Thyroid gland (tissue), 4 donors: ENCODE results near the gene LONP2. TPM values are rescaled to one million over a fixed set of nuclear protein-coding genes. Genes with fewer than 3 reads are reported as not detected.

Source experiments
- DNase-seq, 2 donors: peaks; one replicate each; pipeline ENCODE4 v3.0.0-alpha.2; 2019
- H3K27ac ChIP-seq, 3 donors: fragments of 200-600 bp; sonication (generic); 1 replicate in 2 of 3; 2 replicates in 1 of 3; pipeline ENCODE4 v1.5.1; 2016 to 2019; ENCODE audit warnings: mild to moderate bottlenecking in 1 of 3, moderate library complexity in 1 of 3
- H3K27me3 ChIP-seq: fragments of 200-600 bp; sonication (generic); one replicate; pipeline ENCODE4 v1.5.1; 2019
- H3K36me3 ChIP-seq, 2 donors: fragments of 200-600 bp; sonication (generic); one replicate each; pipeline ENCODE4 v1.5.1; 2016 to 2019
- H3K4me1 ChIP-seq, 2 donors: fragments of 200-600 bp; sonication (generic); one replicate each; pipeline ENCODE4 v1.5.1; 2017 to 2019
- H3K4me3 ChIP-seq, 3 donors: fragments of 200-600 bp; sonication (generic); replicated peaks in 1 of 3; 1 replicate in 2 of 3; 2 replicates in 1 of 3; pipeline ENCODE4 v1.5.1; 2016; ENCODE audit warnings: mild to moderate bottlenecking in 1 of 3
- H3K9me3 ChIP-seq: fragments of 200-600 bp; sonication (generic); one replicate; pipeline ENCODE4 v1.5.1; 2017
- POLR2A ChIP-seq, 2 donors: fragments of 450-650 bp; IDR thresholded peaks; one replicate each; pipeline ENCODE4 v1.6.1; 2017; ENCODE audit warnings: antibody characterized with exemption in 2 of 2, mild to moderate bottlenecking in 2 of 2, moderate library complexity in 1 of 2
- WGBS, 2 donors: methylation state at CpG; one replicate each; pipeline ENCODE4 v1.1.5; 2017; 5-methylcytosine and 5-hydroxymethylcytosine counted together
- intact Hi-C: fragments of 100-400 bp; cut with DNase I; formaldehyde crosslinking; loops from one replicate; pipeline ENCODE4 v1.15.1; 2023
- total RNA-seq, 4 donors: library from RNA; depleted of rRNA; stranded (reverse); fragments of >200 nt; gene quantifications; one replicate each; pipeline ENCODE4 v1.2.3, GENCODE V29; 2016
- TF ChIP-seq, protein P1 (sequence below), 6 experiments: fragments of 200-600 bp in 3 of 6; fragments of 450-650 bp in 3 of 6; sonication (generic) in 3 of 6; IDR thresholded peaks; one replicate each; pipeline ENCODE4 v1.5.1; 2016 to 2019; ENCODE audit warnings: antibody characterized with exemption in 6 of 6, mild to moderate bottlenecking in 2 of 6, inconsistent platforms in 1 of 6, moderate library complexity in 1 of 6

Gene LONP2
- total RNA-seq, 4 donors from 2014 or later, result 108 to 124 (median 116) TPM

DNA sequence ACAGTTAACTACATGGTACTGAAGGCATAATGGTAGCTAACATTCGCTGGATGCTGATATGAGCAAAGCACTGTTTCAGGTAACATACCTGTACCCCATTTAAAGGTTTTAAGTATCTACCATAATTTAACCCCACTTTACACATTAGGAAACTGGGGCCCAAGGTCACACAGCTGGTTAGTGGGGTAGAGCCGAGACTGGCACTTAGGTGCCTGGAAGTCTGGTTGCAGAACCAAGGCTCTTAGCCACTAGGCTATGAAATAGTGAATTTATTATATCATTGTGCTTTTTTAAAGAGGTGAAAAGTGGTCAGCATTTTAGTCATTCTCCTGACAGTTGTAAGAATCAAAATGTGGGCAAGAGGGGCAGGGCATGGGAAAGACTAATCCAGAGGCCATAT is 115.9 kb downstream of the LONP2 start:
- Histone ChIP-seq H3K27ac (no peak overlapping the region), H3K27me3 (no peaks in the 10 kb centered on the region), H3K4me3 (no peak overlapping the region), H3K4me1 (peaks cover 12 to 18% of the 10 kb centered on the region in 2 donors), H3K9me3 (no peaks in the 10 kb centered on the region), H3K36me3 (peaks cover 0 to 6% of the 10 kb centered on the region in 2 donors)
- 88 to 96% methylated on average over 2 of the region's 2 CpGs for WGBS, 2 donors
- DNase-seq, result no peak
- TF ChIP-seq, protein P1, sequence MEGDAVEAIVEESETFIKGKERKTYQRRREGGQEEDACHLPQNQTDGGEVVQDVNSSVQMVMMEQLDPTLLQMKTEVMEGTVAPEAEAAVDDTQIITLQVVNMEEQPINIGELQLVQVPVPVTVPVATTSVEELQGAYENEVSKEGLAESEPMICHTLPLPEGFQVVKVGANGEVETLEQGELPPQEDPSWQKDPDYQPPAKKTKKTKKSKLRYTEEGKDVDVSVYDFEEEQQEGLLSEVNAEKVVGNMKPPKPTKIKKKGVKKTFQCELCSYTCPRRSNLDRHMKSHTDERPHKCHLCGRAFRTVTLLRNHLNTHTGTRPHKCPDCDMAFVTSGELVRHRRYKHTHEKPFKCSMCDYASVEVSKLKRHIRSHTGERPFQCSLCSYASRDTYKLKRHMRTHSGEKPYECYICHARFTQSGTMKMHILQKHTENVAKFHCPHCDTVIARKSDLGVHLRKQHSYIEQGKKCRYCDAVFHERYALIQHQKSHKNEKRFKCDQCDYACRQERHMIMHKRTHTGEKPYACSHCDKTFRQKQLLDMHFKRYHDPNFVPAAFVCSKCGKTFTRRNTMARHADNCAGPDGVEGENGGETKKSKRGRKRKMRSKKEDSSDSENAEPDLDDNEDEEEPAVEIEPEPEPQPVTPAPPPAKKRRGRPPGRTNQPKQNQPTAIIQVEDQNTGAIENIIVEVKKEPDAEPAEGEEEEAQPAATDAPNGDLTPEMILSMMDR (IDR thresholded peaks at IDR 0.05), result no peak
- TF ChIP-seq POLR2A (IDR thresholded peaks at IDR 0.05), result no peak
- intact Hi-C loops, result no loop called here

DNA sequence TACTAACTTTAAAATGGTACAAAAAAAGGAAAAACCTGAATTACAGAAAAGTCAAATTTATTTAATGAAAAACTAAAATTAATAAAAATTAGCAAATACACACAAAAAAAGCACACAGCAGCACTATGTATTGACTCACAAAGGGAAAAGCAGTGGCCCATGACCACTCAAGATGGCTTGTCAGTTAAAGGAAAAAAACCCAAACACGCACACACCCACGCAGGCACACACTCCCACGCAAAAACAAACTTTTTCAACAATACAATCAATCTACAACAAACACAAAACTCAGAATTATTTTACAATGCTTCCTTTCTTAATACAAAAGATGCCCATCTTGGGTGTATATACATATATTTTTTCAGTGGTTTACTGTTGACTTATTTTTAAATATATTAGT is 116.9 kb downstream of the LONP2 start:
- peak in 1 of 2 donors; percentile 37 for DNase-seq
- no peak overlapping the region for H3K4me3 ChIP-seq

DNA sequence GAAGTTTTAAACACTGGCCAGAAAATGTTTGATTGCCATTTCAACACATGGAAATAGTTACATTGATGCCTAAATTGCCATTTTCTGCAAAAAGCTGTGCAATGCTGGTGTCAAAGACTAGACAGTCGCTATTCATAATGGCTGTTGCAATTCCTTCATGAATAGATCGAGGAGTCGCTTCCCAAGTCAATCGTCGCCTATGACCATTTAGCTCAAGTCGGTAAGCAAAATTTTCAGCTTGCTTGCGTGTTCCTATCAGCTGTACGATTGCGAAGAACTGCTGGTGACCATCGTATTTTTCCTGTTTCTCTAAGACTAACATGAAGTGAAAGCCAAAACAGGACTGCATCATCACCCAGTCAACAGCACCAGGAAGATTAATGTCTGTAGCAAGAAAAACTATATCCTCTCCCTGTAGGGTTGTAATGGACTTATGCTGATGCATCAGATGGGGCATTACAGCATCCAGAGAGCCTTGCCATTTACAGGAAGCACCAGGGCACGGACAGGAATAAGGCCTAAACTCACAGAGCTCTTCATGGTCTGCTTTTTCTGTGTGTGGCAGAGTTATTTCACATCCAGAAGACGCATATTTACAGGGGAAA is 117.5 kb downstream of the LONP2 start:
- intact Hi-C loops, result no loop called here

More for the DNA sequence above, 116.9 kb downstream of the LONP2 start:
- Histone ChIP-seq H3K4me1 (peaks cover 19 to 25% of the 10 kb centered on the region in 2 donors), H3K27me3 (no peaks in the 10 kb centered on the region), H3K9me3 (no peaks in the 10 kb centered on the region), H3K27ac (peak overlapping the region in 1 of 3 donors; percentile 31), H3K36me3 (peaks cover 0 to 6% of the 10 kb centered on the region in 2 donors)
- TF ChIP-seq POLR2A (IDR thresholded peaks at IDR 0.05), result no peak
- TF ChIP-seq, protein P1 (IDR thresholded peaks at IDR 0.05), result no peak
- intact Hi-C loops, result no loop called here
- WGBS, 2 donors, result 39 to 55% methylated on average over 3 of the region's 3 CpGs

DNA sequence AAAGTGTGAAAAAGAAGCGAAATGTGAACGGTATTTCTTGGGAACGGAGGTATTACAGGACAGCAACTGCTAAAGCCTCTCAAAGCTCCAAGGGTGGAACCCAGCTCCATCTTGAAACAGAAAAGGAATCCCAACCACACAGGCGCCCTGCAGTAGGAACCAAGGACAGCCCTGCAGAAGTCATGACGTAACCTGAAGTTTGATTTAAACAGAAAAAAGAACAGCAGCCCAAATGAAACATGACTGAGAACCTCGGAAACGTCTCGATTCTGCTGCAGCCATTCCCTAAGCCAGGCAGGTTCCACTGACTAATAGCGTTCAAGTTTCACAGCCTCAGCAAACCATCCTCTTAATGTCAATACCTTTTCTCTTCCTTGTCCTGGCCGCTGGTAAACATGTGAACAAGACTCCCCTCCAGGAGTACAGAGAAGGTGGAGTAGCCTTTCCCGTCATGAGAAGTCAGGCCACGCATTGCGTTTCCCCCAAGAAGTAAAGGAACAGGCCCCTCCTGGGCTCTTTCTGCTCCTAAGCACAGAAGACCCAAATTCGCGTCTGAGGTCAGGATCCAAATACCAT is 121.0 kb downstream of the LONP2 start:
- intact Hi-C loops, result no loop called here
- TF ChIP-seq POLR2A (IDR thresholded peaks at IDR 0.05), result no peak
- TF ChIP-seq, protein P1 (IDR thresholded peaks at IDR 0.05), result no peak
- H3K27me3 ChIP-seq, result no peaks in the 10 kb centered on the region
- H3K27ac ChIP-seq, result peak overlapping the region in 2 of 3 donors; percentile 84 to 90
- no peaks in the 10 kb centered on the region for H3K9me3 ChIP-seq
- H3K4me1 ChIP-seq, result peaks cover 31 to 49% of the 10 kb centered on the region in 2 donors
- 55 to 58% methylated on average over 15 of the region's 15 CpGs for WGBS, 2 donors
- no peak for DNase-seq
- peaks cover 0 to 6% of the 10 kb centered on the region in 2 donors for H3K36me3 ChIP-seq
- H3K4me3 ChIP-seq, result no peak overlapping the region

More for the DNA sequence above, 117.5 kb downstream of the LONP2 start:
- no peaks in the 10 kb centered on the region for H3K27me3 ChIP-seq
- H3K4me1 ChIP-seq, result peaks cover 22 to 29% of the 10 kb centered on the region in 2 donors
- peaks cover 0 to 6% of the 10 kb centered on the region in 2 donors for H3K36me3 ChIP-seq
- DNase-seq, result no peak
- peak overlapping the region in 1 of 3 donors; percentile 31 for H3K27ac ChIP-seq
- TF ChIP-seq POLR2A (IDR thresholded peaks at IDR 0.05), result no peak
- TF ChIP-seq, protein P1 (IDR thresholded peaks at IDR 0.05), result no peak
- H3K4me3 ChIP-seq, result no peak overlapping the region
- 91 to 95% methylated on average over 12 of the region's 12 CpGs for WGBS, 2 donors
- H3K9me3 ChIP-seq, result no peaks in the 10 kb centered on the region

DNA sequence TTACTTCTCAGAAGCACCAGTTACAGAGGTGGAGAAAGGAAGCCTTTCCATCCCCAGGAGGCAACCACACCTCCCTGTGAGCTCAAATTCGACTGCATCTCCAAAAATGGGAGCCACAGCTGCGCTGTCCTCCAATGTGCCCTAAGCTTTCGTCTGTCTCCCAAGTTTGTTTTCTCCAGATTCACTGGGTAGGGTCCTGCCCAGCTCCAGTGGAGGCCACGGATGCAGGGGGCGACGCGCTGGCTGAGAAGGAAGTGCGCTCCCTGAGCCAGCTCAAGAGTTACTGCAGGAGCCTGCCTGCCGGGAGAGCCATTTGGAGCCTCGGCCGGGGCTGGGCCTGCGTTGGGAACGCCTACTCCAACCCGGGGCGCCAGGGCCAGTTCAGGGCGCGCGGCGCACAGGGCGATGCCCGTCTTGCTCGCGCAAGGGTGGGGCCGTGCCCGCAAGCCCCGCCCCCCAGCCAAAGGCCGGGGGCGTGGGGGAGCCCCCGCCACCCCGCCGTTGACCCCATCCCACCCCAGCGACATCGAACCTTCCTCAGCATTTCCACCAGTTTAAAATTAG is 121.6 kb downstream of the LONP2 start:
- Histone ChIP-seq H3K4me3 (peak overlapping the region in 2 of 3 donors; percentile 41 to 58), H3K4me1 (peaks cover 26 to 45% of the 10 kb centered on the region in 2 donors), H3K27ac (peak overlapping the region; percentile 70 to 90 (median 84)), H3K36me3 (peaks cover 0 to 6% of the 10 kb centered on the region in 2 donors), H3K9me3 (no peaks in the 10 kb centered on the region), H3K27me3 (no peaks in the 10 kb centered on the region)
- 6 to 22% methylated on average over 6 to 7 of the region's 33 CpGs for WGBS, 2 donors
- TF ChIP-seq, protein P1 (IDR thresholded peaks at IDR 0.05), result no peak
- peak in 1 of 2 donors; percentile 90 for TF ChIP-seq POLR2A (IDR thresholded peaks at IDR 0.05)
- peak; percentile 88 to 89 for DNase-seq
- intact Hi-C loops, result no loop called here
